SK-N-SH (cell line): ENCODE data around the gene UGT1A1. TPM values are rescaled to one million over a fixed set of nuclear protein-coding genes. Genes with fewer than 3 reads are reported as not detected.

Experiments used
- CTCF ChIA-PET: fragments of 300-600, 350-600 bp; formaldehyde crosslinking; extraction: SDS; loops from one replicate; lab custom pipeline; 2021; lab: Yijun Ruan, JAX
- POLR2A ChIA-PET: fragments of 350-600 bp; sonication (Branson Sonifier 250); formaldehyde crosslinking; extraction: SDS; loops from one replicate; lab custom pipeline; 2020; ENCODE audit warnings: antibody characterized with exemption, inconsistent platforms; lab: Yijun Ruan, JAX
- DNase-seq: peaks from one replicate; pipeline ENCODE4 v3.0.0; 2012
- H2AFZ ChIP-seq: fragments of 200-600 bp; sonication (generic); 2 replicates; pipeline ENCODE4 v1.8.1; 2016; ENCODE audit warnings: antibody characterized with exemption, mild to moderate bottlenecking, low read depth
- H3F3A ChIP-seq: fragments of 200-600 bp; sonication (generic); replicated peaks from 2 replicates; pipeline ENCODE3; 2016; ENCODE audit warnings: antibody characterized with exemption, mild to moderate bottlenecking; ENCODE audit not compliant: insufficient read depth
- H3K27ac ChIP-seq, 2 experiments: fragments of 200-500 bp in 1 of 2; fragments of 200-600 bp in 1 of 2; sonication (Bioruptor generic) in 1 of 2; sonication (generic), shearing (Covaris generic) in 1 of 2; 2 replicates each; pipeline versions ENCODE4 v1.5.1 to v1.6.1; 2014 to 2016; ENCODE audit warnings: low read depth in 2 of 2, inconsistent platforms in 1 of 2, low read length in 1 of 2, mild to moderate bottlenecking in 1 of 2, mixed read lengths in 1 of 2
- H3K27me3 ChIP-seq: fragments of 200-600 bp; sonication (generic), shearing (Covaris generic); 2 replicates; pipeline ENCODE4 v1.6.1; 2016; ENCODE audit warnings: mixed run types; ENCODE audit not compliant: insufficient read depth
- H3K36me3 ChIP-seq, 2 experiments: fragments of 200-500 bp in 1 of 2; fragments of 200-600 bp in 1 of 2; sonication (Bioruptor generic) in 1 of 2; sonication (generic) in 1 of 2; replicated peaks in 1 of 2; 2 replicates each; pipeline versions ENCODE3 to v1.5.1; 2014 to 2016; ENCODE audit warnings: low read length in 1 of 2, mild to moderate bottlenecking in 1 of 2; ENCODE audit not compliant: insufficient read depth in 2 of 2, control insufficient read depth in 1 of 2
- H3K4me1 ChIP-seq, 2 experiments: fragments of 200-500 bp in 1 of 2; fragments of 200-600 bp in 1 of 2; sonication (Bioruptor generic) in 1 of 2; sonication (generic), shearing (Covaris generic) in 1 of 2; 2 replicates each; pipeline versions ENCODE4 v1.5.1 to v1.6.1; 2014 to 2016; ENCODE audit warnings: low read depth in 1 of 2, low read length in 1 of 2, mixed run types in 1 of 2; ENCODE audit not compliant: insufficient read depth in 2 of 2, control insufficient read depth in 1 of 2
- H3K4me2 ChIP-seq: fragments of 200-600 bp; sonication (generic), shearing (Covaris generic); 2 replicates; pipeline ENCODE4 v1.6.1; 2017; ENCODE audit warnings: mixed run types
- H3K4me3 ChIP-seq, 2 experiments: fragments of 200-500 bp in 1 of 2; fragments of 200-600 bp in 1 of 2; sonication (Bioruptor generic) in 1 of 2; sonication (generic), shearing (Covaris generic) in 1 of 2; 2 replicates each; pipeline versions ENCODE4 v1.5.1 to v1.8.1; 2014 to 2016; ENCODE audit warnings: low read depth in 2 of 2, inconsistent platforms in 1 of 2, low read length in 1 of 2, mild to moderate bottlenecking in 1 of 2, mixed read lengths in 1 of 2, moderate library complexity in 1 of 2
- H3K79me2 ChIP-seq: fragments of 200-600 bp; sonication (generic); 2 replicates; pipeline ENCODE4 v1.8.1; 2017; ENCODE audit warnings: mild to moderate bottlenecking; ENCODE audit not compliant: insufficient read depth
- H3K9ac ChIP-seq: fragments of 200-600 bp; sonication (generic); 2 replicates; pipeline ENCODE4 v1.6.1; 2017; ENCODE audit warnings: mixed run types
- H3K9me2 ChIP-seq: fragments of 200-600 bp; sonication (generic); 2 replicates; pipeline ENCODE4 v1.6.1; 2017; ENCODE audit warnings: mixed run types
- H3K9me3 ChIP-seq: fragments of 200-600 bp; sonication (generic); 2 replicates; pipeline ENCODE4 v1.6.1; 2017; ENCODE audit warnings: mixed run types, mild to moderate bottlenecking, moderate library complexity
- H4K20me1 ChIP-seq: fragments of 200-600 bp; sonication (generic); 2 replicates; pipeline ENCODE4 v1.6.1; 2017; ENCODE audit warnings: mild to moderate bottlenecking, mixed run types; ENCODE audit not compliant: insufficient read depth
- FOXJ3 ChIP-seq: sonication (generic); formaldehyde crosslinking; IDR thresholded peaks from 2 replicates; pipeline ENCODE4 v1.5.1; 2020; ENCODE audit warnings: mild to moderate bottlenecking, missing genetic modification reagents
- GATA2 ChIP-seq: sonication (generic); formaldehyde crosslinking; IDR thresholded peaks from 2 replicates; pipeline ENCODE4 v1.5.0; 2020; ENCODE audit warnings: mild to moderate bottlenecking, missing genetic modification reagents
- MEF2A ChIP-seq: IDR thresholded peaks from 2 replicates; pipeline ENCODE4 v1.4.0; 2012; ENCODE audit warnings: low read depth, borderline replicate concordance
- SIN3A ChIP-seq: IDR thresholded peaks from 2 replicates; pipeline ENCODE4 v1.6.1; 2012; ENCODE audit warnings: low read depth, mild to moderate bottlenecking, low read length, moderate library complexity, borderline replicate concordance
- SMC3 ChIP-seq: IDR thresholded peaks from 2 replicates; pipeline ENCODE4 v1.6.1; 2012; ENCODE audit warnings: low read depth, low read length, improper control_type of control experiment
- YY1 ChIP-seq: IDR thresholded peaks from 2 replicates; pipeline ENCODE4 v1.4.0; 2012; ENCODE audit warnings: low read depth, mild to moderate bottlenecking
- WGBS: methylation state at CpG from one replicate; pipeline ENCODE4 v1.1.6; 2017; ENCODE audit warnings: low lambda C conversion rate; 5-methylcytosine and 5-hydroxymethylcytosine counted together
- polyA plus RNA-seq, 3 experiments: library from polyadenylated mRNA; depleted of rRNA; stranded (reverse); fragments of >200 nt; gene quantifications; 2 replicates each; pipeline ENCODE4 v1.2.3, GENCODE V29; 2012
- TF ChIP-seq, protein P1 (sequence below): IDR thresholded peaks from 2 replicates; pipeline ENCODE4 v1.4.0; 2012; ENCODE audit warnings: low read depth, borderline replicate concordance
- TF ChIP-seq, protein P2 (sequence below): IDR thresholded peaks from 2 replicates; pipeline ENCODE4; 2012
- TF ChIP-seq, protein P3 (sequence below): fragments of 150-350 bp; IDR thresholded peaks from 2 replicates; pipeline ENCODE4 v1.6.1; 2017; ENCODE audit warnings: antibody characterized with exemption, low read length, low read depth, borderline replicate concordance
- TF ChIP-seq, protein P4 (sequence below): IDR thresholded peaks from 2 replicates; pipeline ENCODE4 v1.4.0; 2012; ENCODE audit warnings: low read depth
- TF ChIP-seq, protein P5 (sequence below): IDR thresholded peaks from 2 replicates; pipeline ENCODE4 v1.6.1; 2012; ENCODE audit warnings: mild to moderate bottlenecking, low read depth, low read length, moderate library complexity

Gene UGT1A1
- polyA plus RNA-seq, 1 of the 3 experiments (the other 2 are of a cell fraction), result not detected

DNA sequence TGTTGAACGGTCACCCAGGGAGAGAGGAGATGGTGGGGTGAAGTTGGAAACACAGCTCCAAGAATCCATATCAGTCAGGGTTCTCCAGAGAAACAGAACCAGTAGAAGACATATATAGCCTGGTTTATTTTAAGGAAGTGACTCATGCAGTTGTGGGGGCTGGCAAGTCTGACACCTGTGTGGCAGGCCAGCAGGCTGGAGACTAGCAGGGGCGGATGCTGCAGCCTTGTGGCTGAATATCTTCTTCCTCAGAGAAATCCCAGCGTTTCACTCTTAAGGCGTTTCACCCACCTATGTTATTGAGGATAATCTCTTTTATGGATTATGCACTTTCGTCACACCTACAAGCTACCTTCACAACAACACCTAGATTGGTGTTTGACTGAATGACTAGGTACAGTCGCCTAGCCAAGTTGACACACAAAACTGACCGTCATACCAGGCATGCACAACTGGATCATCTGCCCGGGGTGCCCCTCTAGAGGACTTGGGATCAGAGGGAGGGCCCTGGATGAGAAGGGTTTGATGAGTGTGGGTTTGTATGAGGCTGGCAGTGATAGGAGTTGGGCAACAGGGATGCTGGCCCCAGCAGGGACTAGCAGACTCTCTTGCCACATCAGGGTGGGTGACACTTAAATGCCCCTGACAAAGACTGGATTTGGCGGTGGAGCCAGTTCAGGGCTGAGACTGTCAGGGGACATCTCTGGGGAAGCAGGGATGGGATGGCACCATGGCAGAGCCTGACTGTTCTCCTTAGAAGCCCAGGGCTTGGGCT is 41.5 kb downstream of the UGT1A1 start:
- DNase-seq, result no peak
- Histone ChIP-seq H3K9ac (no peak overlapping the region), H4K20me1 (no peaks in the 10 kb centered on the region), H2AFZ (no peak overlapping the region), H3K79me2 (no peaks in the 10 kb centered on the region), H3K27me3 (no peaks in the 10 kb centered on the region), H3K4me1 (no peaks in the 10 kb centered on the region), H3K4me3 (no peak overlapping the region), H3K27ac (no peak overlapping the region), H3K9me3 (no peaks in the 10 kb centered on the region; the same call in 1 of the 2 replicates), H3F3A (no peaks in the 10 kb centered on the region), H3K9me2 (no peaks in the 10 kb centered on the region), H3K4me2 (no peak overlapping the region)
- ChIA-PET POLR2A (no interaction called here), CTCF (no interaction called here)
- 71% methylated on average over 6 of the region's 9 CpGs for WGBS
- TF ChIP-seq MEF2A, result 0 out of 2 replicates have a peak, but pooled peaks have one; percentile 13
- no peak for TF ChIP-seq SIN3A
- no peak for TF ChIP-seq FOXJ3 (CRISPR knock-in tag)
- TF ChIP-seq YY1, result no peak
- TF ChIP-seq, protein P1, sequence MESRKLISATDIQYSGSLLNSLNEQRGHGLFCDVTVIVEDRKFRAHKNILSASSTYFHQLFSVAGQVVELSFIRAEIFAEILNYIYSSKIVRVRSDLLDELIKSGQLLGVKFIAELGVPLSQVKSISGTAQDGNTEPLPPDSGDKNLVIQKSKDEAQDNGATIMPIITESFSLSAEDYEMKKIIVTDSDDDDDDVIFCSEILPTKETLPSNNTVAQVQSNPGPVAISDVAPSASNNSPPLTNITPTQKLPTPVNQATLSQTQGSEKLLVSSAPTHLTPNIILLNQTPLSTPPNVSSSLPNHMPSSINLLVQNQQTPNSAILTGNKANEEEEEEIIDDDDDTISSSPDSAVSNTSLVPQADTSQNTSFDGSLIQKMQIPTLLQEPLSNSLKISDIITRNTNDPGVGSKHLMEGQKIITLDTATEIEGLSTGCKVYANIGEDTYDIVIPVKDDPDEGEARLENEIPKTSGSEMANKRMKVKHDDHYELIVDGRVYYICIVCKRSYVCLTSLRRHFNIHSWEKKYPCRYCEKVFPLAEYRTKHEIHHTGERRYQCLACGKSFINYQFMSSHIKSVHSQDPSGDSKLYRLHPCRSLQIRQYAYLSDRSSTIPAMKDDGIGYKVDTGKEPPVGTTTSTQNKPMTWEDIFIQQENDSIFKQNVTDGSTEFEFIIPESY, result no peak
- TF ChIP-seq, all 33 proteins: peak for 1
- H3K36me3 ChIP-seq, result no peaks in the 10 kb centered on the region

DNA sequence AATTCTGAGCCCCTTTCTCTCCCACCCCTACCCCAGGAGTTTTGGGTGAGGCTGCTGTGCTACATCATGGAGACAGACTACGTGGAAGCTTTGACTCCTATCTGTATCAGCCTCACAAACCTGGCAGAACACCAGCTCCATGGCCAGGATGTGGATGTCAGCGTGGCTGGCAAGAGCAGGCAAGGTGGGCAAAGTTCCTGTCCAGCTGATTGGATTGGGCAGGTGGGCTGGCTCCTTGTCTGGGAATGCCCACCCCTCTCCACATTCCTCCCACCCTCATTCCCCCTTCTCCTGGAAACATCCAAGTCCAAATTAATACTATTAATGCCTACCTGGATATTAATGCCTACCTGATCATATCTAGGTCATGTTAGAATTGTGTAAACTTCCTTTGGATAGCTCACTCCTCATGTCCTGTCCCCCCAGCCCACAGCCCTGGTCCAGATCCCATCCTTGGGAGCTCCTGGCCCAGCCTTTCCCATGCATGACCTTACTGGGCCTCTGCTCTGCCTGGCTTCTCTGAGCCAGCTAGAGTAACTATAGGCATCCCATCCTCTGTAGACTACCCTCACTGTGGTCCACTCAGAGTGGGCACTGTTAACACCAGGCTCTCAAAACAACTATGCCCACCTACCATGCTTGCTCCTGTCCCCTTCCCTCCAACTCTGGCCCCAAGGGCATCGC is 42.2 kb downstream of the UGT1A1 start:
- Histone ChIP-seq H3K27ac (no peak overlapping the region), H3K27me3 (no peaks in the 10 kb centered on the region), H3K79me2 (no peaks in the 10 kb centered on the region), H3K36me3 (no peaks in the 10 kb centered on the region), H3F3A (no peaks in the 10 kb centered on the region), H3K4me1 (no peaks in the 10 kb centered on the region), H3K9me3 (no peaks in the 10 kb centered on the region; the same call in 1 of the 2 replicates), H4K20me1 (no peaks in the 10 kb centered on the region), H3K9me2 (no peaks in the 10 kb centered on the region), H3K4me2 (no peak overlapping the region), H2AFZ (no peak overlapping the region), H3K4me3 (no peak overlapping the region), H3K9ac (no peak overlapping the region)
- CTCF ChIA-PET, result no interaction called here
- DNase-seq, result no peak
- TF ChIP-seq, protein P2, sequence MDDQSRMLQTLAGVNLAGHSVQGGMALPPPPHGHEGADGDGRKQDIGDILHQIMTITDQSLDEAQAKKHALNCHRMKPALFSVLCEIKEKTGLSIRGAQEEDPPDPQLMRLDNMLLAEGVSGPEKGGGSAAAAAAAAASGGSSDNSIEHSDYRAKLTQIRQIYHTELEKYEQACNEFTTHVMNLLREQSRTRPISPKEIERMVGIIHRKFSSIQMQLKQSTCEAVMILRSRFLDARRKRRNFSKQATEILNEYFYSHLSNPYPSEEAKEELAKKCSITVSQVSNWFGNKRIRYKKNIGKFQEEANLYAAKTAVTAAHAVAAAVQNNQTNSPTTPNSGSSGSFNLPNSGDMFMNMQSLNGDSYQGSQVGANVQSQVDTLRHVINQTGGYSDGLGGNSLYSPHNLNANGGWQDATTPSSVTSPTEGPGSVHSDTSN, result no peak
- TF ChIP-seq FOXJ3 (CRISPR knock-in tag) (no peak), SMC3 (no peak), GATA2 (CRISPR knock-in tag) (no peak), SIN3A (no peak)
- TF ChIP-seq, protein P3, sequence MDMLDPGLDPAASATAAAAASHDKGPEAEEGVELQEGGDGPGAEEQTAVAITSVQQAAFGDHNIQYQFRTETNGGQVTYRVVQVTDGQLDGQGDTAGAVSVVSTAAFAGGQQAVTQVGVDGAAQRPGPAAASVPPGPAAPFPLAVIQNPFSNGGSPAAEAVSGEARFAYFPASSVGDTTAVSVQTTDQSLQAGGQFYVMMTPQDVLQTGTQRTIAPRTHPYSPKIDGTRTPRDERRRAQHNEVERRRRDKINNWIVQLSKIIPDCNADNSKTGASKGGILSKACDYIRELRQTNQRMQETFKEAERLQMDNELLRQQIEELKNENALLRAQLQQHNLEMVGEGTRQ, result no peak
- TF ChIP-seq, protein P4, sequence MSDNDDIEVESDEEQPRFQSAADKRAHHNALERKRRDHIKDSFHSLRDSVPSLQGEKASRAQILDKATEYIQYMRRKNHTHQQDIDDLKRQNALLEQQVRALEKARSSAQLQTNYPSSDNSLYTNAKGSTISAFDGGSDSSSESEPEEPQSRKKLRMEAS, result no peak
- TF ChIP-seq, protein P5, sequence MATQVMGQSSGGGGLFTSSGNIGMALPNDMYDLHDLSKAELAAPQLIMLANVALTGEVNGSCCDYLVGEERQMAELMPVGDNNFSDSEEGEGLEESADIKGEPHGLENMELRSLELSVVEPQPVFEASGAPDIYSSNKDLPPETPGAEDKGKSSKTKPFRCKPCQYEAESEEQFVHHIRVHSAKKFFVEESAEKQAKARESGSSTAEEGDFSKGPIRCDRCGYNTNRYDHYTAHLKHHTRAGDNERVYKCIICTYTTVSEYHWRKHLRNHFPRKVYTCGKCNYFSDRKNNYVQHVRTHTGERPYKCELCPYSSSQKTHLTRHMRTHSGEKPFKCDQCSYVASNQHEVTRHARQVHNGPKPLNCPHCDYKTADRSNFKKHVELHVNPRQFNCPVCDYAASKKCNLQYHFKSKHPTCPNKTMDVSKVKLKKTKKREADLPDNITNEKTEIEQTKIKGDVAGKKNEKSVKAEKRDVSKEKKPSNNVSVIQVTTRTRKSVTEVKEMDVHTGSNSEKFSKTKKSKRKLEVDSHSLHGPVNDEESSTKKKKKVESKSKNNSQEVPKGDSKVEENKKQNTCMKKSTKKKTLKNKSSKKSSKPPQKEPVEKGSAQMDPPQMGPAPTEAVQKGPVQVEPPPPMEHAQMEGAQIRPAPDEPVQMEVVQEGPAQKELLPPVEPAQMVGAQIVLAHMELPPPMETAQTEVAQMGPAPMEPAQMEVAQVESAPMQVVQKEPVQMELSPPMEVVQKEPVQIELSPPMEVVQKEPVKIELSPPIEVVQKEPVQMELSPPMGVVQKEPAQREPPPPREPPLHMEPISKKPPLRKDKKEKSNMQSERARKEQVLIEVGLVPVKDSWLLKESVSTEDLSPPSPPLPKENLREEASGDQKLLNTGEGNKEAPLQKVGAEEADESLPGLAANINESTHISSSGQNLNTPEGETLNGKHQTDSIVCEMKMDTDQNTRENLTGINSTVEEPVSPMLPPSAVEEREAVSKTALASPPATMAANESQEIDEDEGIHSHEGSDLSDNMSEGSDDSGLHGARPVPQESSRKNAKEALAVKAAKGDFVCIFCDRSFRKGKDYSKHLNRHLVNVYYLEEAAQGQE, result no peak
- 38% methylated on average over 3 of the region's 3 CpGs for WGBS
- POLR2A ChIA-PET, result no interaction called here
